ENCODE data around the gene CRYBG1.
"Not testable (repeated sequence)": the region's sequence is repeated elsewhere in the genome, so short reads cannot be mapped to it uniquely, and the experiment has no call there.

CRYBG1 gene

GRCh38 chr6:106557837-106558236, 197.3 kb downstream of the CRYBG1 start:
- no peak for DNase-seq

- DNase-seq = no peak
Observed at GRCh38 chr6:106558364-106558763, 197.8 kb downstream of the CRYBG1 start.

GRCh38 chr6:106559659-106560058, 199.1 kb downstream of the CRYBG1 start:
- not testable (repeated sequence) for DNase-seq

GRCh38 chr6:106560996-106561685, 200.6 kb downstream of the CRYBG1 start:
- DNase-seq = no peak

GRCh38 chr6:106561686-106562405, 201.3 kb downstream of the CRYBG1 start:
- DNase-seq = no peak

GRCh38 chr6:106563614-106564013, 203.1 kb downstream of the CRYBG1 start:
- no peak for DNase-seq

- no peak for DNase-seq
Observed at GRCh38 chr6:106564476-106564875, 204.0 kb downstream of the CRYBG1 start.

- no peak for DNase-seq
Observed at GRCh38 chr6:106568530-106568929, 208.0 kb downstream of the CRYBG1 start.

GRCh38 chr6:106569428-106569827, 208.9 kb downstream of the CRYBG1 start:
- no peak for DNase-seq

GRCh38 chr6:106572436-106572835, 211.9 kb downstream of the CRYBG1 start:
- peak; percentile 9 to 23 for DNase-seq

- no peak for DNase-seq
Observed at GRCh38 chr6:106572875-106573585, 212.5 kb downstream of the CRYBG1 start.

- peak; percentile 67 to 75 for DNase-seq
Observed at GRCh38 chr6:106574741-106575458, 214.4 kb downstream of the CRYBG1 start.

- no peak for DNase-seq
Observed at GRCh38 chr6:106579281-106579680, 218.8 kb downstream of the CRYBG1 start.

- DNase-seq = no peak
Observed at GRCh38 chr6:106581468-106581867, 221.0 kb downstream of the CRYBG1 start.

- DNase-seq = no peak
Observed at GRCh38 chr6:106586815-106587415, 226.4 kb downstream of the CRYBG1 start.

- not testable (repeated sequence) for DNase-seq
Observed at GRCh38 chr6:106588937-106589336, 228.4 kb downstream of the CRYBG1 start.

GRCh38 chr6:106591111-106591825, 230.8 kb downstream of the CRYBG1 start:
- no peak for DNase-seq

- DNase-seq = no peak
Observed at GRCh38 chr6:106599440-106599839, 238.9 kb downstream of the CRYBG1 start.

- no peak for DNase-seq
Observed at GRCh38 chr6:106600329-106600728, 239.8 kb downstream of the CRYBG1 start.

- peak; percentile 40 to 58 for DNase-seq
Observed at GRCh38 chr6:106608080-106608668, 247.7 kb downstream of the CRYBG1 start.

- peak; percentile 30 to 54 for DNase-seq
Observed at GRCh38 chr6:106609699-106610098, 249.2 kb downstream of the CRYBG1 start.

- DNase-seq = no peak
Observed at GRCh38 chr6:106611030-106611429, 250.5 kb downstream of the CRYBG1 start.
